Endometrial microvascular endothelial cells (primary cell): ENCODE data around the gene NPPA. TPM values are rescaled to one million over a fixed set of nuclear protein-coding genes. Genes with fewer than 3 reads are reported as not detected.
"Not testable (repeated sequence)": the region's sequence is repeated elsewhere in the genome, so short reads cannot be mapped to it uniquely, and the experiment has no call there.

ENCODE experiments used
- in situ Hi-C: cut with HindIII; loops from 2 replicates; pipeline ENCODE4 v1.10.0; 2017; ENCODE audit warnings: low sequenced_read_pairs, low pct_unique_long_range_greater_than_20kb; ENCODE audit errors: inconsistent ontology term
- total RNA-seq: library from RNA; depleted of rRNA; stranded (reverse); fragments of >200 nt; gene quantifications from one replicate; pipeline ENCODE4 v1.2.3, GENCODE V29; 2015; ENCODE audit errors: inconsistent ontology term

The NPPA gene
- not detected for total RNA-seq

GRCh38 chr1:11847667-11848372 lies at the start of gene NPPA:
TSS of gene NPPA (minus strand) at chr1:11847783. CDS start at chr1:11847684, 99 bp downstream.
- in situ Hi-C loops = no loop called here

GRCh38 chr1:11894501-11894900 lies 46.9 kb upstream of the NPPA start:
- in situ Hi-C loops = not testable (repeated sequence)

GRCh38 chr1:11893907-11894251 lies 46.3 kb upstream of the NPPA start:
- in situ Hi-C loops = no loop called here

GRCh38 chr1:11891433-11892186 lies 44.0 kb upstream of the NPPA start:
- in situ Hi-C loops = no loop called here

GRCh38 chr1:11888877-11889208 lies 41.3 kb upstream of the NPPA start:
- in situ Hi-C loops = no loop called here

GRCh38 chr1:11888206-11888876 lies 40.8 kb upstream of the NPPA start:
- in situ Hi-C loops = no loop called here

- in situ Hi-C loops = no loop called here
Observed at GRCh38 chr1:11887666-11888007, 40.1 kb upstream of the NPPA start.

- in situ Hi-C loops = no loop called here
Observed at GRCh38 chr1:11886986-11887665, 39.5 kb upstream of the NPPA start.

GRCh38 chr1:11885916-11886315 lies 38.3 kb upstream of the NPPA start:
- in situ Hi-C loops = no loop called here

- in situ Hi-C loops = no loop called here
Observed at GRCh38 chr1:11882814-11883538, 35.4 kb upstream of the NPPA start.

- in situ Hi-C loops = no loop called here
Observed at GRCh38 chr1:11881749-11882441, 34.3 kb upstream of the NPPA start.

- in situ Hi-C loops = no loop called here
Observed at GRCh38 chr1:11880911-11881748, 33.5 kb upstream of the NPPA start.

- in situ Hi-C loops = no loop called here
Observed at GRCh38 chr1:11880181-11880575, 32.6 kb upstream of the NPPA start.

GRCh38 chr1:11879311-11880180 lies 32.0 kb upstream of the NPPA start:
- in situ Hi-C loops = no loop called here

- in situ Hi-C loops = no loop called here
Observed at GRCh38 chr1:11878891-11879190, 31.3 kb upstream of the NPPA start.

- in situ Hi-C loops = no loop called here
Observed at GRCh38 chr1:11878081-11878890, 30.7 kb upstream of the NPPA start.
